ENCODE measurements around the gene MAP3K15.
"Not testable (repeated sequence)": the region's sequence is repeated elsewhere in the genome, so short reads cannot be mapped to it uniquely, and the experiment has no call there.

Gene MAP3K15

GRCh38 chrX:19496711-19497110 lies 18.6 kb downstream of the MAP3K15 start:
- H3K27me3 ChIP-seq (ENCODE audit: control insufficient read depth in 2 of 2, insufficient read depth in 2 of 2, low read length in 2 of 2): peaks cover 0 to 6% of the 10 kb centered on the region in 2 donors
- H3K27ac ChIP-seq (ENCODE audit: low read depth in 2 of 2, low read length in 2 of 2): no peak overlapping the region
- H3K36me3 ChIP-seq (ENCODE audit: control insufficient read depth in 2 of 2, insufficient read depth in 2 of 2, low read length in 2 of 2): no peaks in the 10 kb centered on the region
- no peaks in the 10 kb centered on the region for H3K9me3 ChIP-seq (ENCODE audit: control insufficient read depth in 2 of 2, low read length in 2 of 2)
- H3K4me1 ChIP-seq (ENCODE audit: control insufficient read depth in 2 of 2, insufficient read depth in 2 of 2, low read length in 2 of 2): no peaks in the 10 kb centered on the region
- no peak overlapping the region for H3K9ac ChIP-seq (ENCODE audit: low read depth in 1 of 2, low read length in 2 of 2)
- H3K4me3 ChIP-seq (ENCODE audit: low read length in 2 of 2): no peak overlapping the region

- Histone ChIP-seq H3K9ac (ENCODE audit: low read depth in 1 of 2, low read length in 2 of 2) (no peak overlapping the region), H3K4me1 (ENCODE audit: control insufficient read depth in 2 of 2, insufficient read depth in 2 of 2, low read length in 2 of 2) (no peaks in the 10 kb centered on the region), H3K9me3 (ENCODE audit: control insufficient read depth in 2 of 2, low read length in 2 of 2) (no peaks in the 10 kb centered on the region), H3K36me3 (ENCODE audit: control insufficient read depth in 2 of 2, insufficient read depth in 2 of 2, low read length in 2 of 2) (no peaks in the 10 kb centered on the region), H3K27ac (ENCODE audit: low read depth in 2 of 2, low read length in 2 of 2) (no peak overlapping the region), H3K4me3 (ENCODE audit: low read length in 2 of 2) (no peak overlapping the region), H3K27me3 (ENCODE audit: control insufficient read depth in 2 of 2, insufficient read depth in 2 of 2, low read length in 2 of 2) (no peaks in the 10 kb centered on the region)
Measured at GRCh38 chrX:19487520-19488200, 27.6 kb downstream of the MAP3K15 start.

GRCh38 chrX:19479458-19479857 lies 35.9 kb downstream of the MAP3K15 start:
- no peak overlapping the region for H3K9ac ChIP-seq (ENCODE audit: low read depth in 1 of 2, low read length in 2 of 2)
- no peak overlapping the region for H3K27ac ChIP-seq (ENCODE audit: low read depth in 2 of 2, low read length in 2 of 2)
- H3K27me3 ChIP-seq (ENCODE audit: control insufficient read depth in 2 of 2, insufficient read depth in 2 of 2, low read length in 2 of 2): no peaks in the 10 kb centered on the region
- no peaks in the 10 kb centered on the region for H3K36me3 ChIP-seq (ENCODE audit: control insufficient read depth in 2 of 2, insufficient read depth in 2 of 2, low read length in 2 of 2)
- no peaks in the 10 kb centered on the region for H3K9me3 ChIP-seq (ENCODE audit: control insufficient read depth in 2 of 2, low read length in 2 of 2)
- no peaks in the 10 kb centered on the region for H3K4me1 ChIP-seq (ENCODE audit: control insufficient read depth in 2 of 2, insufficient read depth in 2 of 2, low read length in 2 of 2)
- no peak overlapping the region for H3K4me3 ChIP-seq (ENCODE audit: low read length in 2 of 2)

- H3K9ac ChIP-seq (ENCODE audit: low read depth in 1 of 2, low read length in 2 of 2); H3K27ac ChIP-seq (ENCODE audit: low read depth in 2 of 2, low read length in 2 of 2); H3K4me3 ChIP-seq (ENCODE audit: low read length in 2 of 2); H3K9me3 ChIP-seq (ENCODE audit: control insufficient read depth in 2 of 2, low read length in 2 of 2); H3K4me1 ChIP-seq (ENCODE audit: control insufficient read depth in 2 of 2, insufficient read depth in 2 of 2, low read length in 2 of 2); H3K36me3 ChIP-seq (ENCODE audit: control insufficient read depth in 2 of 2, insufficient read depth in 2 of 2, low read length in 2 of 2); H3K27me3 ChIP-seq (ENCODE audit: control insufficient read depth in 2 of 2, insufficient read depth in 2 of 2, low read length in 2 of 2): not testable (repeated sequence)
Measured at GRCh38 chrX:19468383-19468782, 46.9 kb downstream of the MAP3K15 start.

- Histone ChIP-seq H3K4me3 (ENCODE audit: low read length in 2 of 2) (no peak overlapping the region), H3K27me3 (ENCODE audit: control insufficient read depth in 2 of 2, insufficient read depth in 2 of 2, low read length in 2 of 2) (peaks cover 0 to 2% of the 10 kb centered on the region in 2 donors), H3K9ac (ENCODE audit: low read depth in 1 of 2, low read length in 2 of 2) (no peak overlapping the region), H3K9me3 (ENCODE audit: control insufficient read depth in 2 of 2, low read length in 2 of 2) (no peaks in the 10 kb centered on the region), H3K36me3 (ENCODE audit: control insufficient read depth in 2 of 2, insufficient read depth in 2 of 2, low read length in 2 of 2) (no peaks in the 10 kb centered on the region), H3K27ac (ENCODE audit: low read depth in 2 of 2, low read length in 2 of 2) (no peak overlapping the region), H3K4me1 (ENCODE audit: control insufficient read depth in 2 of 2, insufficient read depth in 2 of 2, low read length in 2 of 2) (no peaks in the 10 kb centered on the region)
Measured at GRCh38 chrX:19462879-19463278, 52.4 kb downstream of the MAP3K15 start.

GRCh38 chrX:19462231-19462630 lies 53.1 kb downstream of the MAP3K15 start:
- no peaks in the 10 kb centered on the region for H3K36me3 ChIP-seq (ENCODE audit: control insufficient read depth in 2 of 2, insufficient read depth in 2 of 2, low read length in 2 of 2)
- no peaks in the 10 kb centered on the region for H3K4me1 ChIP-seq (ENCODE audit: control insufficient read depth in 2 of 2, insufficient read depth in 2 of 2, low read length in 2 of 2)
- no peak overlapping the region for H3K9ac ChIP-seq (ENCODE audit: low read depth in 1 of 2, low read length in 2 of 2)
- H3K4me3 ChIP-seq (ENCODE audit: low read length in 2 of 2): no peak overlapping the region
- H3K27me3 ChIP-seq (ENCODE audit: control insufficient read depth in 2 of 2, insufficient read depth in 2 of 2, low read length in 2 of 2): peaks cover 0 to 2% of the 10 kb centered on the region in 2 donors
- no peak overlapping the region for H3K27ac ChIP-seq (ENCODE audit: low read depth in 2 of 2, low read length in 2 of 2)
- H3K9me3 ChIP-seq (ENCODE audit: control insufficient read depth in 2 of 2, low read length in 2 of 2): no peaks in the 10 kb centered on the region

GRCh38 chrX:19457662-19458061 lies 57.6 kb downstream of the MAP3K15 start:
- no peaks in the 10 kb centered on the region for H3K4me1 ChIP-seq (ENCODE audit: control insufficient read depth in 2 of 2, insufficient read depth in 2 of 2, low read length in 2 of 2)
- H3K27ac ChIP-seq (ENCODE audit: low read depth in 2 of 2, low read length in 2 of 2): no peak overlapping the region
- no peak overlapping the region for H3K9ac ChIP-seq (ENCODE audit: low read depth in 1 of 2, low read length in 2 of 2)
- no peaks in the 10 kb centered on the region for H3K9me3 ChIP-seq (ENCODE audit: control insufficient read depth in 2 of 2, low read length in 2 of 2)
- peaks cover 0 to 2% of the 10 kb centered on the region in 2 donors for H3K27me3 ChIP-seq (ENCODE audit: control insufficient read depth in 2 of 2, insufficient read depth in 2 of 2, low read length in 2 of 2)
- H3K36me3 ChIP-seq (ENCODE audit: control insufficient read depth in 2 of 2, insufficient read depth in 2 of 2, low read length in 2 of 2): no peaks in the 10 kb centered on the region
- no peak overlapping the region for H3K4me3 ChIP-seq (ENCODE audit: low read length in 2 of 2)

- no peaks in the 10 kb centered on the region for H3K27me3 ChIP-seq (ENCODE audit: control insufficient read depth in 2 of 2, insufficient read depth in 2 of 2, low read length in 2 of 2)
- H3K9me3 ChIP-seq (ENCODE audit: control insufficient read depth in 2 of 2, low read length in 2 of 2): no peaks in the 10 kb centered on the region
- no peak overlapping the region for H3K4me3 ChIP-seq (ENCODE audit: low read length in 2 of 2)
- H3K4me1 ChIP-seq (ENCODE audit: control insufficient read depth in 2 of 2, insufficient read depth in 2 of 2, low read length in 2 of 2): no peaks in the 10 kb centered on the region
- no peak overlapping the region for H3K27ac ChIP-seq (ENCODE audit: low read depth in 2 of 2, low read length in 2 of 2)
- H3K36me3 ChIP-seq (ENCODE audit: control insufficient read depth in 2 of 2, insufficient read depth in 2 of 2, low read length in 2 of 2): no peaks in the 10 kb centered on the region
- H3K9ac ChIP-seq (ENCODE audit: low read depth in 1 of 2, low read length in 2 of 2): no peak overlapping the region
Measured at GRCh38 chrX:19448077-19448476, 67.2 kb downstream of the MAP3K15 start.

GRCh38 chrX:19446397-19446796 lies 68.9 kb downstream of the MAP3K15 start:
- Histone ChIP-seq H3K9ac (ENCODE audit: low read depth in 1 of 2, low read length in 2 of 2) (no peak overlapping the region), H3K9me3 (ENCODE audit: control insufficient read depth in 2 of 2, low read length in 2 of 2) (no peaks in the 10 kb centered on the region), H3K27me3 (ENCODE audit: control insufficient read depth in 2 of 2, insufficient read depth in 2 of 2, low read length in 2 of 2) (no peaks in the 10 kb centered on the region)

GRCh38 chrX:19445772-19446171 lies 69.5 kb downstream of the MAP3K15 start:
- not testable (repeated sequence) for H3K9ac ChIP-seq (ENCODE audit: low read depth in 1 of 2, low read length in 2 of 2); H3K27me3 ChIP-seq (ENCODE audit: control insufficient read depth in 2 of 2, insufficient read depth in 2 of 2, low read length in 2 of 2); H3K36me3 ChIP-seq (ENCODE audit: control insufficient read depth in 2 of 2, insufficient read depth in 2 of 2, low read length in 2 of 2); H3K4me3 ChIP-seq (ENCODE audit: low read length in 2 of 2); H3K27ac ChIP-seq (ENCODE audit: low read depth in 2 of 2, low read length in 2 of 2); H3K4me1 ChIP-seq (ENCODE audit: control insufficient read depth in 2 of 2, insufficient read depth in 2 of 2, low read length in 2 of 2); H3K9me3 ChIP-seq (ENCODE audit: control insufficient read depth in 2 of 2, low read length in 2 of 2)

More at GRCh38 chrX:19446397-19446796, 68.9 kb downstream of the MAP3K15 start:
- Histone ChIP-seq H3K4me1 (ENCODE audit: control insufficient read depth in 2 of 2, insufficient read depth in 2 of 2, low read length in 2 of 2) (no peaks in the 10 kb centered on the region), H3K4me3 (ENCODE audit: low read length in 2 of 2) (no peak overlapping the region), H3K27ac (ENCODE audit: low read depth in 2 of 2, low read length in 2 of 2) (no peak overlapping the region), H3K36me3 (ENCODE audit: control insufficient read depth in 2 of 2, insufficient read depth in 2 of 2, low read length in 2 of 2) (no peaks in the 10 kb centered on the region)

Data from mucosa of rectum (tissue), 2 donors.